ENCODE results near the gene SLC6A17. TPM values are rescaled to one million over a fixed set of nuclear protein-coding genes. Genes with fewer than 3 reads are reported as not detected.

The SLC6A17 gene
- total and polyA plus RNA-seq, 9 of the 15 experiments (the other 6 are each of a cell fraction or from before 2014, with no cell fraction given): not detected

- DNase-seq (ENCODE audit: extremely low read depth in 1 of 4, low spot score in 3 of 4): no peak
- in situ Hi-C loops (cut with MboI) (no loop called here), intact Hi-C loops (cut with micrococcal nuclease) (no loop called here)
- Histone ChIP-seq H3K4me1 (replicated peaks in 1 of 2; ENCODE audit: control insufficient read depth in 2 of 2, insufficient read depth in 2 of 2, low read length in 2 of 2) (no peaks in the 10 kb centered on the region), H3K79me2 (ENCODE audit: control insufficient read depth, insufficient read depth, low read length) (no peaks in the 10 kb centered on the region), H3K36me3 (ENCODE audit: control insufficient read depth, insufficient read depth, low read length) (no peaks in the 10 kb centered on the region), H3K4me3 (no peak overlapping the region), H3K4me2 (ENCODE audit: insufficient read depth, low read length) (no peak overlapping the region), H3K9me3 (replicated peaks; ENCODE audit: control insufficient read depth, insufficient read depth, low read depth, low read length) (no peaks in the 10 kb centered on the region), H4K20me1 (replicated peaks; ENCODE audit: control insufficient read depth, insufficient read depth, low read length) (0 out of 2 replicates have a peak, but pooled peaks cover 3% of the 10 kb centered on the region), H2AFZ (ENCODE audit: low read depth, low read length) (no peak overlapping the region), H3K27me3 (ENCODE audit: control insufficient read depth in 2 of 2, insufficient read depth in 2 of 2, low read length in 2 of 2) (peaks cover 34 to 68% of the 10 kb centered on the region in 2 experiments), H3K9me1 (ENCODE audit: control insufficient read depth, insufficient read depth, low read length) (no peaks in the 10 kb centered on the region), H3K27ac (ENCODE audit: extremely low read depth, low read depth, low read length) (no peak overlapping the region), H3K9ac (ENCODE audit: insufficient read depth in 1 of 2, low read depth in 2 of 2, low read length in 2 of 2) (no peak overlapping the region)
- no TSS peak for BruUV-seq (replicated peaks)
- ATAC-seq: no peak
- ChIA-PET CTCF (ENCODE audit: low intra/inter-chr PET ratio) (no interaction called here), POLR2A (interaction anchor here (0.6 to 1.7 kb wide), 4 partner anchors 9 to 163 kb away, joined by 3 to 9 read pairs (median 4); no protein-coding TSS in a partner anchor)
- no peak for FAIRE-seq
- TF ChIP-seq MTA1 (IDR thresholded peaks at IDR 0.05; ENCODE audit: borderline replicate concordance) (no peak), E2F1 (CRISPR knock-in tag; IDR thresholded peaks at IDR 0.05) (no peak), PATZ1 (CRISPR knock-in tag; IDR thresholded peaks at IDR 0.05; ENCODE audit: borderline replicate concordance) (no peak), ZZZ3 (IDR thresholded peaks at IDR 0.05) (no peak)
- 3% methylated on average over 9 of the region's 9 CpGs for WGBS (ENCODE audit: insufficient coverage, low coverage, missing lambda C conversion rate)
Observed at GRCh38 chr1:110245876-110246620, 95.8 kb downstream of the SLC6A17 start.

All from K562 (cell line).